Measurements from ENCODE around the gene ARSB.

- TF ChIP-seq CTCF (IDR thresholded peaks at IDR 0.05): no peak
- TF ChIP-seq REST (IDR thresholded peaks at IDR 0.05; ENCODE audit: insufficient read depth in 1 of 2, low read depth in 2 of 2, low read length in 1 of 2): no peak
Measured at GRCh38 chr5:78922879-78923621, 62.1 kb downstream of the ARSB start.
